Caco-2 (cell line): ENCODE data around the gene TSPYL4. TPM values are rescaled to one million over a fixed set of nuclear protein-coding genes. Genes with fewer than 3 reads are reported as not detected.

Experiments used
- BruUV-seq: library from RNA; stranded (reverse); fragments of 400-500 nt; replicated peaks from 2 replicates; lab custom pipeline; 2021; lab: Mats Ljungman, UMichigan
- CTCF ChIA-PET: fragments of 300-600 bp; sonication (Branson Sonifier 250); formaldehyde crosslinking; loops from one replicate; lab custom pipeline; 2022; ENCODE audit warnings: antibody characterized with exemption; lab: Charles Lee
- POLR2A ChIA-PET: fragments of 300-600 bp; sonication (Branson Sonifier 250); formaldehyde crosslinking; loops from one replicate; lab custom pipeline; 2022; ENCODE audit warnings: antibody characterized with exemption; lab: Charles Lee
- DNase-seq, 2 experiments: peaks; one replicate each; pipeline versions ENCODE4 v3.0.0 to v3.0.0-alpha.2; 2020 to 2022
- H3K27me3 ChIP-seq: replicated peaks from 2 replicates; pipeline ENCODE4 v1.6.0; 2011; ENCODE audit warnings: low read length; ENCODE audit not compliant: control insufficient read depth, insufficient read depth
- H3K36me3 ChIP-seq: 2 replicates; pipeline ENCODE4 v1.5.1; 2011; ENCODE audit warnings: low read length; ENCODE audit not compliant: control insufficient read depth, insufficient read depth
- H3K4me1 ChIP-seq: fragments of 250-450 bp; sonication (Bioruptor Pico); 2 replicates; pipeline ENCODE4 v1.5.1; 2020; ENCODE audit warnings: mild to moderate bottlenecking
- H3K4me3 ChIP-seq: 2 replicates; pipeline ENCODE4 v1.5.1; 2011; ENCODE audit warnings: low read depth, mild to moderate bottlenecking, control low read depth, low read length
- H3K9me3 ChIP-seq: fragments of 250-450 bp; sonication (Bioruptor Pico); 2 replicates; pipeline ENCODE4 v1.5.1; 2020; ENCODE audit warnings: mild to moderate bottlenecking, moderate library complexity
- H3K27ac Mint-ChIP-seq: one replicate; pipeline ENCODE4 v1.8.0; 2022; ENCODE audit warnings: mixed read lengths; ENCODE audit not compliant: unreplicated experiment
- H3K27me3 Mint-ChIP-seq: one replicate; pipeline ENCODE4 v1.8.0; 2022; ENCODE audit warnings: mixed read lengths; ENCODE audit not compliant: insufficient read depth, unreplicated experiment
- H3K36me3 Mint-ChIP-seq: one replicate; pipeline ENCODE4 v1.8.0; 2022; ENCODE audit warnings: mild to moderate bottlenecking, mixed read lengths; ENCODE audit not compliant: insufficient read depth, unreplicated experiment
- H3K4me1 Mint-ChIP-seq: one replicate; pipeline ENCODE4 v1.8.0; 2022; ENCODE audit warnings: low read depth, mixed read lengths; ENCODE audit not compliant: unreplicated experiment
- H3K4me3 Mint-ChIP-seq: one replicate; pipeline ENCODE4 v1.8.0; 2022; ENCODE audit warnings: mild to moderate bottlenecking, moderate library complexity, mixed read lengths; ENCODE audit not compliant: unreplicated experiment
- H3K9me3 Mint-ChIP-seq: one replicate; pipeline ENCODE4 v1.8.0; 2022; ENCODE audit warnings: mixed read lengths; ENCODE audit not compliant: unreplicated experiment
- intact Hi-C: fragments of 100-400 bp; cut with micrococcal nuclease; formaldehyde crosslinking; loops from one replicate; pipeline ENCODE4 v1.10.0; 2022; ENCODE audit not compliant: unreplicated experiment
- total RNA-seq: library from RNA; stranded (reverse); gene quantifications from 2 replicates; pipeline ENCODE4 v1.2.3, GENCODE V29; 2022
- TF ChIP-seq, protein P1 (sequence below), 2 experiments: fragments of 200-600 bp in 1 of 2; IDR thresholded peaks; 1 replicate in 1 of 2; 2 replicates in 1 of 2; pipeline versions ENCODE4 v1.5.1 to v1.8.0; 2011 to 2022; ENCODE audit warnings: antibody characterized with exemption in 1 of 2, control low read depth in 1 of 2, inconsistent platforms in 1 of 2, low read depth in 1 of 2, low read length in 1 of 2, mild to moderate bottlenecking in 1 of 2, moderate library complexity in 1 of 2; ENCODE audit not compliant: insufficient read depth in 1 of 2, severe bottlenecking in 1 of 2, unreplicated experiment in 1 of 2

The TSPYL4 gene
- total RNA-seq, 1 experiment from 2014 or later: 10.7 TPM

DNA sequence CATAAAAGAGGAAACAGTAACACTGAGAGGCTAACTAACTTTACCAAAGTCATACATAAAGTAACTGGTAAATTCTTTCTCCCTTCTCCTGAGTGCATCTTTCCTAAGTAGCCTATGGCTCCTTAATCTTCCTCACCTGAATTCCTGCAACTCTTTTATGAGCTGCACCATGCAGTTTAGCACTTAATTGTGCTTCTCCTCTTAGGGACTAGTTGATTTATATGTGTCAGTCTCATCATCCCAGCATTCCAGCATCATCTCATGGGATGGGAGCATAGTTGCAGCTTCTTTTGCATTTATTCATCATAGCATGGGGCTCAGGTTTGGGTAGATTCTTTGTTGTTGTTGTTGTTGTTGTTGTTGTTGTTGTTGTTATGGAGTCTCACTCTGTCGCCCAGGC lies 29.3 kb upstream of the TSPYL4 start:
- peaks cover 7% of the 10 kb centered on the region for H3K4me1 Mint-ChIP-seq
- POLR2A ChIA-PET: no interaction called here
- H3K27ac Mint-ChIP-seq: no peak overlapping the region

DNA sequence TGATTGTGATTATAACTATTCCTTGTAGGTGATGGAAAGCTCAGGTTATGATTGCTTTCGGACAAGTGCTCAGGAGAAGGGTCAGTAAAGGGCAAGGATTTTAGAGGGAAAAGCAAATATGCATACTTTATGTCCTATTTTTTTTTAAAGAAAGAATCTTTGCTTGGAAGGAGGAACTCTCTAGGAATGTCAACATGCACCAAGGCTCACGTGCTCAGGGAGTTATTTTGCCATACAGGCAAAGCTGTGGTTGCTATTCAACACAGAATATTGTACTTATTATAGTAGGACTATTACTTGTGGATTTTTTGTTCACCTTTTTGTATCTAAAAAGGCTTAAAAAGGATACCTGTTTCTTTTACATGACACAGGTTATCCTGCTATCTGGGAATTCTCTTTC lies 28.8 kb upstream of the TSPYL4 start:
- no peak for DNase-seq
- H3K4me3 Mint-ChIP-seq: no peak overlapping the region
- no peaks in the 10 kb centered on the region for H3K27me3 ChIP-seq
- no peaks in the 10 kb centered on the region for H3K27me3 Mint-ChIP-seq
- intact Hi-C loops: no loop called here
- H3K4me1 ChIP-seq: peaks cover 13% of the 10 kb centered on the region
- no peaks in the 10 kb centered on the region; the same call in 1 of the 2 replicates for H3K36me3 ChIP-seq
- TF ChIP-seq, protein P1, sequence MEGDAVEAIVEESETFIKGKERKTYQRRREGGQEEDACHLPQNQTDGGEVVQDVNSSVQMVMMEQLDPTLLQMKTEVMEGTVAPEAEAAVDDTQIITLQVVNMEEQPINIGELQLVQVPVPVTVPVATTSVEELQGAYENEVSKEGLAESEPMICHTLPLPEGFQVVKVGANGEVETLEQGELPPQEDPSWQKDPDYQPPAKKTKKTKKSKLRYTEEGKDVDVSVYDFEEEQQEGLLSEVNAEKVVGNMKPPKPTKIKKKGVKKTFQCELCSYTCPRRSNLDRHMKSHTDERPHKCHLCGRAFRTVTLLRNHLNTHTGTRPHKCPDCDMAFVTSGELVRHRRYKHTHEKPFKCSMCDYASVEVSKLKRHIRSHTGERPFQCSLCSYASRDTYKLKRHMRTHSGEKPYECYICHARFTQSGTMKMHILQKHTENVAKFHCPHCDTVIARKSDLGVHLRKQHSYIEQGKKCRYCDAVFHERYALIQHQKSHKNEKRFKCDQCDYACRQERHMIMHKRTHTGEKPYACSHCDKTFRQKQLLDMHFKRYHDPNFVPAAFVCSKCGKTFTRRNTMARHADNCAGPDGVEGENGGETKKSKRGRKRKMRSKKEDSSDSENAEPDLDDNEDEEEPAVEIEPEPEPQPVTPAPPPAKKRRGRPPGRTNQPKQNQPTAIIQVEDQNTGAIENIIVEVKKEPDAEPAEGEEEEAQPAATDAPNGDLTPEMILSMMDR (IDR thresholded peaks at IDR 0.05; ENCODE audit: insufficient read depth in 1 of 2, low read depth in 1 of 2, low read length in 1 of 2, severe bottlenecking in 1 of 2, unreplicated experiment in 1 of 2): no peak
- H3K9me3 Mint-ChIP-seq: no peaks in the 10 kb centered on the region
- peaks cover 20% of the 10 kb centered on the region for H3K36me3 Mint-ChIP-seq
- ChIA-PET CTCF (interaction anchor here (0.5 kb wide), 1 partner anchor 114 kb away, joined by 4 read pairs; no protein-coding TSS in a partner anchor), POLR2A (no interaction called here)
- H3K4me3 ChIP-seq: no peak overlapping the region
- H3K9me3 ChIP-seq: no peaks in the 10 kb centered on the region
- no peak overlapping the region for H3K27ac Mint-ChIP-seq
- no TSS peak for BruUV-seq
- peaks cover 7% of the 10 kb centered on the region for H3K4me1 Mint-ChIP-seq

More for the DNA sequence above, 29.3 kb upstream of the TSPYL4 start:
- no peaks in the 10 kb centered on the region for H3K27me3 Mint-ChIP-seq
- peaks cover 15% of the 10 kb centered on the region for H3K36me3 Mint-ChIP-seq
- no peak overlapping the region for H3K4me3 Mint-ChIP-seq
- CTCF ChIA-PET: interaction anchor here (0.5 kb wide), 1 partner anchor 114 kb away, joined by 4 read pairs; no protein-coding TSS in a partner anchor
- no TSS peak for BruUV-seq
- H3K36me3 ChIP-seq: no peaks in the 10 kb centered on the region
- TF ChIP-seq, protein P1 (IDR thresholded peaks at IDR 0.05; ENCODE audit: insufficient read depth in 1 of 2, low read depth in 1 of 2, low read length in 1 of 2, severe bottlenecking in 1 of 2, unreplicated experiment in 1 of 2): no peak
- H3K27me3 ChIP-seq: no peaks in the 10 kb centered on the region
- no peak overlapping the region for H3K4me3 ChIP-seq
- no peak for DNase-seq
- intact Hi-C loops: no loop called here
- H3K9me3 ChIP-seq: no peaks in the 10 kb centered on the region
- peaks cover 9% of the 10 kb centered on the region for H3K4me1 ChIP-seq
- no peaks in the 10 kb centered on the region for H3K9me3 Mint-ChIP-seq

DNA sequence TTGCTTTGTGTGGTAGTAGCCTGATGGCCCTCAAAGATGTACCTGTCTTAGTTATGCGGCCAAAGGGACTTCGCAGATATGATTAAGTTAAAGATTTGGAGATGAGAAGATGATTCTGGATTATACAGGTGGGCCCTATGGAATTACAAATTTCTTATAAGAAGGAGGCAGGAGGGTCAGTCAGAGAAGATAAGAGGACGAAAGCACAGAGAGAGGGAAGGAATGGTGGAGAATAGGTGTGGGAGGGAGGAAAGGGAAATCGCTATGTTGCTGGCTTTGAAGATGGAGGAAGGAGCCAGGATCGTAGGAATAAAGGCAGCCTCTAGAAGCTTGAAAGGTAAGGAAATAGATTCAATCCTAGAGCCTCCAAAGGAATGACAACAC lies 27.1 kb upstream of the TSPYL4 start:
- H3K36me3 ChIP-seq: no peaks in the 10 kb centered on the region; the same call in 1 of the 2 replicates
- ChIA-PET CTCF (interaction anchor here (0.8 kb wide), 1 partner anchor 36 kb away, joined by 3 read pairs; no protein-coding TSS in a partner anchor), POLR2A (no interaction called here)
- intact Hi-C loops: no loop called here
- Mint-ChIP-seq H3K9me3 (no peaks in the 10 kb centered on the region), H3K27me3 (no peaks in the 10 kb centered on the region), H3K4me3 (peak overlapping the region; percentile 90), H3K4me1 (peaks cover 21% of the 10 kb centered on the region), H3K36me3 (peaks cover 33% of the 10 kb centered on the region), H3K27ac (no peak overlapping the region)
- H3K4me3 ChIP-seq: peak overlapping the region; percentile 58
- no peaks in the 10 kb centered on the region for H3K27me3 ChIP-seq
- no peak for DNase-seq
- TF ChIP-seq, protein P1 (IDR thresholded peaks at IDR 0.05; ENCODE audit: insufficient read depth in 1 of 2, low read depth in 1 of 2, low read length in 1 of 2, severe bottlenecking in 1 of 2, unreplicated experiment in 1 of 2): no peak
- H3K4me1 ChIP-seq: peaks cover 18% of the 10 kb centered on the region
- BruUV-seq: no TSS peak
- no peaks in the 10 kb centered on the region for H3K9me3 ChIP-seq
